T-helper 2 cell treated with Interferon-gamma antibody and Interleukin-4, amounts not matched to agents 5 μg/mL and 100 μg/mL, for 36 hours (primary cell): ENCODE results near the gene TP53TG5.

Experiments
- DNase-seq: peaks from one replicate; pipeline ENCODE4 v3.0.0; 2021; ENCODE audit warnings: low spot score
- H3K27ac Mint-ChIP-seq: one replicate; pipeline ENCODE4 v1.8.0; 2021; ENCODE audit warnings: mild to moderate bottlenecking, mixed read lengths
- H3K27me3 Mint-ChIP-seq: one replicate; pipeline ENCODE4 v1.8.0; 2021; ENCODE audit warnings: low read depth, mixed read lengths
- H3K36me3 Mint-ChIP-seq: one replicate; pipeline ENCODE4 v1.8.0; 2021; ENCODE audit warnings: low read depth, mixed read lengths
- H3K4me1 Mint-ChIP-seq: one replicate; pipeline ENCODE4 v1.8.0; 2021; ENCODE audit warnings: low read depth, mixed read lengths
- H3K4me3 Mint-ChIP-seq: one replicate; pipeline ENCODE4 v1.8.0; 2022; ENCODE audit warnings: mild to moderate bottlenecking, moderate library complexity, mixed read lengths
- H3K9me3 Mint-ChIP-seq: one replicate; pipeline ENCODE4 v1.8.0; 2021; ENCODE audit warnings: mixed read lengths

Gene TP53TG5

GRCh38 chr20:45378191-45378590 is at the start of gene TP53TG5:
Gene TP53TG5 (minus strand): TSS chr20:45378325. CDS start chr20:45378236, 89 bp downstream.
- peaks cover 5% of the 10 kb centered on the region for H3K4me1 Mint-ChIP-seq
- H3K4me3 Mint-ChIP-seq: no peak within 1 kb of the TSS
- H3K27ac Mint-ChIP-seq: no peak within 1 kb of the TSS
- H3K27me3 Mint-ChIP-seq: no peaks in the 10 kb centered on the region
- DNase-seq: no peak
- H3K9me3 Mint-ChIP-seq: no peaks in the 10 kb centered on the region
- H3K36me3 Mint-ChIP-seq: no peaks in the 10 kb centered on the region

DNA sequence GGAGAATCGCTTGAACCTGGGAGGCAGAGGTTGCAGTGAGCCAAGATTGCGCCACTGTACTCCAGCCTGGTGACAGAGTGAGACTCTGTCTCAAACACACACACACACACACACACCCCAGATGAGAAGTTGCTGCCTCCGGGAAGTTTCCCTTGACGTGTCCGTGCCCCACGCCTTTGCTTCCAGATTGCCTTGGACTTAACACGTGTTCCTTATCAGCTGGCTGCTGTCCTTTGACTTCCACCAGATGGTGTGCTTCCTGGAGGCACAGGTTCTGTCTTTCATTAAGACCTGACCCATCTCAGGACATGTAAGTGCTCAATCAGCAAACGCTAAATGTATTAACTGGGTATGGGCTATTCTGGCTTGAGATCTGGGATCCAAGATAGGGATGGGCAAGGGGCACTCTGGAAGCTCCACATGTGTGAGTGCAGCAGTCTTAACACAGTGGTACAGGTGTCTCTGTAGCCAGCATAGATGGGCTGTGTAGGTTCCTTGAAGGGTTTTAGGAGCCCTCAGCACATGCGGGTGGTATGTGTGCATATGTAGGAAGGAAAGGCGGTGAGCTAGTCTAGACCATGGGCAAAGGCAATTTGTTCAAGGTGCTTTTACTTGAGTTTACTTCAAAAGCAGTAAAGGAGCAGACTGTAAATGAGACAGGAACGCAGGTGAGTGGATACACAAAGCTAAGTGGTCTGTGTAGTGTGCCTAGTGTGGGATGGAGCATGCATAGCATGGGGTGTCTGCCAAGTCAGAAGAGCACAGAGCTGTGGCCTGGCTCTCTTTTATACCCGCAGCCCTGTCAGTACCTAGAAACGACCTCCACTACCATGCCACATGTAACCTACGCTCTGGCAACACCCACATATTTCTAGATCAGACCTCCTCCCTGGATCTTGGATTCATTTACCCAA is 49.4 kb upstream of the TP53TG5 start:
- no peak for DNase-seq
- Mint-ChIP-seq H3K27ac (peak overlapping the region; percentile 9), H3K9me3 (no peaks in the 10 kb centered on the region), H3K27me3 (no peaks in the 10 kb centered on the region), H3K36me3 (peaks cover 26% of the 10 kb centered on the region), H3K4me3 (no peak overlapping the region), H3K4me1 (peaks cover 5% of the 10 kb centered on the region)

DNA sequence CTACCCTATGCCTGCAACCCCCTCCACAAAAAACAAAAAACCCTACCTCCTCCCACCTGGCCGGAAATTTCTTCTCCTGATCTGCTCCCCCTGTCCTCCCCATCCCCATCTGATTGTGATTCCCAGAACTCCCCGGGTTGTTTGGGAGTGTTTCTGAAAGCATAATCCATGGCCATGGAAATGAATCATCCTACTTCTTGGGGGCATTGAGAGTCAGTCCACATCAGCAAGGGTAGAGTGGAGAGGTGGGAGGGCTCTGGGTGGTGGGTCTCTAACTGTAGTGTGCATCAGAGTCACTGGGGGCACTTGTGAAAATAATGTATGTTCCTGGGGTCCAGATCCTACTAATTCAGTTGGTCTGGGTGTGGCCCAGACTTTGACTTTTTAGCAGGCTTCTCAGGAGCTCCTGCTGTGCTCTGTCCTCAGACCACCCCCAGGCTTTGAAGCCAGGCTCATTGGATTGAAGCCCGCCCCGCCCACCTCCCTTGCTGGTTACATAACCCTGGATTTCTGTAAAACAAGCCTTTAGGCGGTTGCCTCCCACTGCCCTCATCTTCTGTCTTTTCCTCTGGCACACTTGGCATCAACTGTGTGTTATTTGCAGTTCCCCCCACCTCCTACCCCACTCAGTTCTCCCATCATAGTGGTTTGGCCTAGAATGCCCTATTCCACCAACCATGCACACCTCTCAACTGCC is 48.3 kb upstream of the TP53TG5 start:
- Mint-ChIP-seq H3K36me3 (peaks cover 29% of the 10 kb centered on the region), H3K27me3 (no peaks in the 10 kb centered on the region), H3K9me3 (no peaks in the 10 kb centered on the region), H3K4me3 (no peak overlapping the region), H3K27ac (no peak overlapping the region), H3K4me1 (no peaks in the 10 kb centered on the region)
- no peak for DNase-seq

DNA sequence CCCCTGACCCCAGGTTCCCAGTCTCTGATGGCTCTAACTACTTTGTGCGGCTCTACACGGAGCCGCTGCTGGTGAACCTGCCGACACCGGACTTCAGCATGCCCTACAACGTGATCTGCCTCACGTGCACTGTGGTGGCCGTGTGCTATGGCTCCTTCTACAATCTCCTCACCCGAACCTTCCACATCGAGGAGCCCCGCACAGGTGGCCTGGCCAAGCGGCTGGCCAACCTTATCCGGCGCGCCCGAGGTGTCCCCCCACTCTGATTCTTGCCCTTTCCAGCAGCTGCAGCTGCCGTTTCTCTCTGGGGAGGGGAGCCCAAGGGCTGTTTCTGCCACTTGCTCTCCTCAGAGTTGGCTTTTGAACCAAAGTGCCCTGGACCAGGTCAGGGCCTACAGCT is 47.4 kb upstream of the TP53TG5 start:
- H3K4me1 Mint-ChIP-seq: no peaks in the 10 kb centered on the region
- H3K36me3 Mint-ChIP-seq: peaks cover 30% of the 10 kb centered on the region
- no peaks in the 10 kb centered on the region for H3K27me3 Mint-ChIP-seq
- H3K27ac Mint-ChIP-seq: no peak overlapping the region
- H3K4me3 Mint-ChIP-seq: no peak overlapping the region
- no peaks in the 10 kb centered on the region for H3K9me3 Mint-ChIP-seq
- no peak for DNase-seq

DNA sequence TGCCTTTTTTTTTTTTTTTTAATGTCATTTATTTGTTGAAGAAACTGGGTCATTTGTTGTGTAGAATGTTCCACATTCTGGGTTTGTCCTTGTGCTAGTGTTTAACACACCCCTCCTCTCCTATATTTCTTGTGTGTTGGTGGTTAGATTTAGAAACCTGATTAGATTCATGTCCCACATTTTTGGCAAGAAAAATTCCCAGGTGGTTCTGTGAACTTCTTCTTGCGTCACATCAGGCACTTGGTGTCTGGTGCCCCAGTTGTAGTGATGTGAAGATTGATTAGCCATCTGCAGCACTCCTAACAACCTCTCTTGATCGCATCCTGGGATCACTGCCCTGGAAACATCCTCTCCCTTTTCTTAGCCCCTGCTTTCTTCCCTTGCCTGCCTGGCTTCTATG is 45.6 kb upstream of the TP53TG5 start:
- Mint-ChIP-seq H3K4me1 (no peaks in the 10 kb centered on the region), H3K27me3 (no peaks in the 10 kb centered on the region), H3K4me3 (no peak overlapping the region), H3K27ac (no peak overlapping the region), H3K9me3 (no peaks in the 10 kb centered on the region), H3K36me3 (peaks cover 43% of the 10 kb centered on the region)
- DNase-seq: no peak

- no peaks in the 10 kb centered on the region for H3K27me3 Mint-ChIP-seq
Measured at GRCh38 chr20:45420125-45420524, 42.0 kb upstream of the TP53TG5 start.

GRCh38 chr20:45419188-45420091 is 41.3 kb upstream of the TP53TG5 start:
- Mint-ChIP-seq H3K4me3 (no peak overlapping the region), H3K9me3 (no peaks in the 10 kb centered on the region), H3K27ac (no peak overlapping the region), H3K27me3 (no peaks in the 10 kb centered on the region), H3K36me3 (peaks cover 37% of the 10 kb centered on the region), H3K4me1 (peaks cover 26% of the 10 kb centered on the region)
- DNase-seq: no peak

More at GRCh38 chr20:45420125-45420524, 42.0 kb upstream of the TP53TG5 start:
- peaks cover 42% of the 10 kb centered on the region for H3K36me3 Mint-ChIP-seq
- no peak overlapping the region for H3K27ac Mint-ChIP-seq
- DNase-seq: no peak
- no peak overlapping the region for H3K4me3 Mint-ChIP-seq
- H3K4me1 Mint-ChIP-seq: peaks cover 25% of the 10 kb centered on the region
- H3K9me3 Mint-ChIP-seq: no peaks in the 10 kb centered on the region

DNA sequence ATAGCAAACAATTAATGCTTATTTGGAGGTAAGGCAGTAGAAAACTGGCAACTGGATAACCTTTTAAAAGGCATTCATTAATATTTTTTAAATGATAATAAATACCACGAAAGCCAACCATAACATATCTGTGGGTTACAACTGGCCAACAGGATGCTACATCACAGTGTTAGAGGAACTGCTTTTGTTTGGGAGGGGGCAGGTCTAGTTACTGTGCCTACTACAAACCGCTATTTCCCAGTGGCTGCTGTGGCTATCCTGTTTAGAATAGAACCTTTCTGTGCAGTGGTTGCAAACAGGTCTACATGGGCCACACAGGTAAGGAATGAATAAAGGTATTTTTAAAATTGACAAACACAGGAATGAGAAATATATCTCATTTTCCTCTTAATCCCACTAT is 38.8 kb upstream of the TP53TG5 start:
- Mint-ChIP-seq H3K4me1 (peaks cover 27% of the 10 kb centered on the region), H3K27me3 (peaks cover 3% of the 10 kb centered on the region), H3K27ac (peak overlapping the region; percentile 90), H3K36me3 (peaks cover 26% of the 10 kb centered on the region), H3K4me3 (peak overlapping the region; percentile 94), H3K9me3 (no peaks in the 10 kb centered on the region)
- DNase-seq: no peak

DNA sequence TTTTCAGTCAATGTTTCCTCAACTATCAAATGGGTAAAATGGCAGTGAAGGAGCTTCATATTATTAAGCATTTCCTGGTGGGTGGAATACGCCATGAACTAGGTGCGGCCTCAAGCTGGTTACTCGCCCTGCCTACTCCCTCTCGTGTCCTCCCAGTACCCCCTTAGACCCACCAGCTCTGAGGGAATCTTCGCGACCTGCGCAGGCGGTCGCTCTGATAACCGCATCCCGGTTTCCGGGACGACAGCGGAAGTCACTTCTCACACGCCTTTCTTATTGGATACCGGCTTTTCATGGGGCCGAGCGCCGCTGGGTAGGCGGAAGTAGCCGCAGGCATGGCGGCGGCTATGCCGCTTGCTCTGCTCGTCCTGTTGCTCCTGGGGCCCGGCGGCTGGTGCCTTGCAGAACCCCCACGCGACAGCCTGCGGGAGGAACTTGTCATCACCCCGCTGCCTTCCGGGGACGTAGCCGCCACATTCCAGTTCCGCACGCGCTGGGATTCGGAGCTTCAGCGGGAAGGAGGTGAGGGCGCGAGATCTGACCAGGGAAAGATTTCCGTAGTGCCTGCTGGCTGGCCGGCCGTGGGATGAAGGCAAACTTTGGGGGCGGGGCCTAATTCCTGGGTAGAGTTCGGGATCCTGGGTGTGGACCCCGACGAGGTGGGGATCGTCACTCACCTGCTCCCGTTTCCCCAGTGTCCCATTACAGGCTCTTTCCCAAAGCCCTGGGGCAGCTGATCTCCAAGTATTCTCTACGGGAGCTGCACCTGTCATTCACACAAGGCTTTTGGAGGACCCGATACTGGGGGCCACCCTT is 37.9 kb upstream of the TP53TG5 start, which contains the start of gene PIGT:
TSS of gene PIGT (plus strand) at position 320 of the 816 bp plus-strand sequence. CDS start at position 336, 16 bp downstream.
- Mint-ChIP-seq H3K9me3 (no peaks in the 10 kb centered on the region), H3K27me3 (peaks cover 3% of the 10 kb centered on the region), H3K27ac (peak within 1 kb of the TSS; percentile 90), H3K36me3 (peaks cover 24% of the 10 kb centered on the region), H3K4me1 (peaks cover 27% of the 10 kb centered on the region), H3K4me3 (peak within 1 kb of the TSS; percentile 94)
- DNase-seq: peak; percentile 89

- no peak for DNase-seq
- Mint-ChIP-seq H3K9me3 (no peaks in the 10 kb centered on the region), H3K4me1 (peaks cover 31% of the 10 kb centered on the region), H3K27me3 (peaks cover 3% of the 10 kb centered on the region), H3K27ac (no peak overlapping the region), H3K36me3 (peaks cover 9% of the 10 kb centered on the region), H3K4me3 (no peak overlapping the region)
Measured at GRCh38 chr20:45413479-45413878, 35.4 kb upstream of the TP53TG5 start.

GRCh38 chr20:45412653-45413052 is 34.5 kb upstream of the TP53TG5 start:
- Mint-ChIP-seq H3K27me3 (peaks cover 3% of the 10 kb centered on the region), H3K36me3 (peaks cover 2% of the 10 kb centered on the region), H3K27ac (no peak overlapping the region), H3K4me3 (no peak overlapping the region), H3K4me1 (peaks cover 27% of the 10 kb centered on the region), H3K9me3 (no peaks in the 10 kb centered on the region)
- no peak for DNase-seq

- H3K27ac Mint-ChIP-seq: no peak overlapping the region
- H3K36me3 Mint-ChIP-seq: peaks cover 2% of the 10 kb centered on the region
- no peaks in the 10 kb centered on the region for H3K9me3 Mint-ChIP-seq
- DNase-seq: no peak
- H3K27me3 Mint-ChIP-seq: peaks cover 11% of the 10 kb centered on the region
- no peak overlapping the region for H3K4me3 Mint-ChIP-seq
- H3K4me1 Mint-ChIP-seq: peaks cover 22% of the 10 kb centered on the region
Measured at GRCh38 chr20:45410887-45411286, 32.8 kb upstream of the TP53TG5 start.
